Amniotic stem cell (primary cell): Measurements from ENCODE around the gene CLTB.
"Not testable (repeated sequence)": the region's sequence is repeated elsewhere in the genome, so short reads cannot be mapped to it uniquely, and the experiment has no call there.

ENCODE experiments used
- DNase-seq: peaks from one replicate; lab custom pipeline; 2025; lab: John Stamatoyannopoulos, UW

The CLTB gene, protein sequence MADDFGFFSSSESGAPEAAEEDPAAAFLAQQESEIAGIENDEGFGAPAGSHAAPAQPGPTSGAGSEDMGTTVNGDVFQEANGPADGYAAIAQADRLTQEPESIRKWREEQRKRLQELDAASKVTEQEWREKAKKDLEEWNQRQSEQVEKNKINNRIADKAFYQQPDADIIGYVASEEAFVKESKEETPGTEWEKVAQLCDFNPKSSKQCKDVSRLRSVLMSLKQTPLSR

DNA sequence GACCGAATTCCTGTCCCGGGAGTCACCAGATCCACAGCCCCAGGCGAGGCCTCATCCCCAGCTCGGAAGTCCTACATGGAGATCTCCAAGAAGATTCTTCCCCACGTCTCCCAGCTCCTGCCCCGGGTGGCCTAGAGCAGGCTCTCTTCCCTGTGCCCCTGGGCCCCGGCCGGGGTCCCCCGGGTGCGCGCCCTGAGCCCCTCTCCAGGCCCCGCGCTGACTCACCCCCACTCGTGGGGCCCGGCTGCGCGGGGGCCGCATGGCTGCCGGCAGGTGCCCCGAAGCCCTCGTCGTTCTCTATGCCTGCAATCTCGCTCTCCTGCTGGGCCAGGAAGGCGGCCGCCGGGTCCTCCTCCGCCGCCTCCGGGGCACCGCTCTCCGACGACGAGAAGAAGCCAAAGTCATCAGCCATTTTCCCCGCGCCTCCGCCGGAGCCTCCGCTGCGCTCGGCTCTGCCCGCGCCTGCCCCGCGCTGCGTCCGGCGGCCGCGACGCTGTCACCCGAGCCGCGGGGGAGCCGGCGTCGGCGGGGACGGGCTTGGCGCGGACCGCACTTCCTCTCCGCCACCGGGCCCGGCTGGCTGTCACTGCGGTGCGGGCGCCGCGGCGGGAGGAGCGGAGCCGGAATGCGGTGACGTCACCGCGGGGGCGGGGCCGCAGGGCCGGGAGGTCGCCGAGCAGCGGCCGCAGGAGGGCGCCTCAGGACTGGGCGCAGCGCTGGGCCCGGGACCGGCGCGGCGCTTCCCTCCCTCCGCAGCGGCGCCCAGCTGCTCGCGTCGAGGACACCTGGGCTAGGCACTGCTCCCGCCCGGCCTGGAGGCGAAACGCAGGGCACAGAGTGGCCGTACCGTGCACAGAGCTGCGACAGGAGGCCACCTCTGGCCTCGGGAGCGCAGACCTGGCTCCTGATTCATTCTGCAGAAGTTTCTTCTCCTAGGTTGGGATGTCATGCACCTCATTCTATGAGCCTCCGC lies at the start of gene CLTB:
CLTB (minus strand) TSS at position 588 of the 973 bp plus-strand sequence; CDS start at position 412, 176 bp downstream.
- peak; percentile 49 for DNase-seq

DNA sequence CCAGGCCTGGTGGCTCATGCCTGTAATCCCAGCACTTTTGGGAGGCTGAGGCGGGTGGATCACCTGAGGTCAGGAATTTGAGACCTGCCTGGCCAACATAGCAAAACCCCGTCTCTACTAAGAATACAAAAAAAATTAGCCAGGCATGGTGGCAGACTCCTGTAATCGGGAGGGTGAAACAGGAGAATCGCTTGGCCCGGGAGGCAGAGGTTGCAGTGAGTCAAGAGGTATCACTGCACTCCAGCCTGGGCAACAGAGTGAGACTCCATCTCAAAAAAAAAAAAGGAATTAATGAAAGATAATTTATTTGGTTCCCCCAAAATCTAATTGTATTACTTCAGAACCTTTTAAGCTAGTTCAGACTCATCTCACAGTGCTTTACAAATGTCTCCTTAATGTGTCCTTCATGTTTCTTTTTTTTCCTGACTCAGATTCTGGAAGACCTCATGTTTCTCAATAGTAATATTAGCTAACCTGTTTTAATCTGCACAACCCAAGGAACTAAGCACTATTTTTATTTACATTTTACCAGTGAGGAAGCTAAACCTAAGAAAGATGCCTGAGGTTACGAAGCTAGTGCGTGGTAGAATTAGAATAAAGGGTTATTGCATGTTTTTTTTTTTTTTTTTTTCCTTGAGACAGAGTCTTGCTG lies 46.9 kb upstream of the CLTB start:
- no peak for DNase-seq

GRCh38 chr5:176461349-176461748 lies 45.0 kb upstream of the CLTB start:
- no peak for DNase-seq

- DNase-seq, result no peak
These were observed 42.7 kb upstream of the CLTB start for GRCh38 chr5:176458904-176459561.

- no peak for DNase-seq
These were observed 38.5 kb upstream of the CLTB start for GRCh38 chr5:176454724-176455394.

GRCh38 chr5:176450077-176450476 lies 33.7 kb upstream of the CLTB start:
- DNase-seq, result no peak

- peak; percentile 98 for DNase-seq
These were observed 31.8 kb upstream of the CLTB start, which contains the start of gene FAF2 for GRCh38 chr5:176447978-176448608. Gene FAF2, plus strand, starts transcription at chr5:176448385. Its CDS starts 23 bp downstream, at chr5:176448408.

- no peak for DNase-seq
These were observed 31.2 kb upstream of the CLTB start for GRCh38 chr5:176447591-176447977.

GRCh38 chr5:176446884-176447590 lies 30.7 kb upstream of the CLTB start:
- no peak for DNase-seq

DNA sequence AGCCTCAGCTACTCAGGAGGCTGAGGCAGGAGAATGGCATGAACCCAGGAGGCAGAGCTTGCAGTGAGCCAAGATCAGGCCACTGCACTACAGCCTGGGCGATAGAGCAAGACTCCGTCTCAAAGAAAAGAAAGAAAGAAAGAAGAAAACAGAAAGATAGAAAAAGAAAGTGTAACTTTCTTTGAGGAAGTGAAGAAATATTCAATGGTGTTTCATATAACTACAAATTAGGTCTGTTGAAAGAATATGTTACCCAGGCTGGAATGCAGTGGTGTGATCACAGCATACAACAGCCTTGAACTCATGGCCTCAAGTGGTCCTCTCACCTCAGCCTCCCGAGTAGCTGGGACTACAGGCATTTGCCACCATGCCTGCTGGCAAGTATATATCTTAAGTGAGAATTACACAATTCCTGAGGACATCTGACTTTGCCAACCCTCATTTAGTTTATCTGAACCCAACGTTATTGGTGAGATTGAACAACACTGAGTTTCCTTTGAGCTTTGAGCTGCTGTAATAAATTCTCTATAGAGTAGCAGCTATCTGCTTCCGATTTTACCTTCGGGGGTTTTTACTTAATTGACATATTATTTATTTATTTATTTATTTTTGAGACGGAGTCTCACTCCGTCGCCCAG lies 29.8 kb upstream of the CLTB start:
- DNase-seq, result no peak

DNA sequence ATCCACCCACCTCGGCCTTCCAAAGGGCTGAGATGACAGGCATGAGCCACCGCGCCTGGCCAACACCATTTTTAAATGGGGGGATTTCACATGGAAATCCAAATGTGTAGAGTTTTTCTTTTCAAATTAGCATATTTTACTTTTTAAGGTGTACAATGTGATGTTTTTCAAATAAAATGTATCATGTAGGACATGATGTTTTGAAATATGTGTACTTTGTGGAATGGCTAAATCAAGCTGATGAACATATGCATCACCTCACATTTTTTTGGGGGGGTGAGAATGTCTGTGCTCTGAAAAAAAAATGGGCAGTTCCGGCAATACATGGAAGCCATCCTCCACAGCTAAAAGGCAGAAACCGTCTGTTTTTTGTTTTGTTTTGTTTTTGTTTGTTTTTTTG lies 28.4 kb upstream of the CLTB start:
- no peak for DNase-seq

- not testable (repeated sequence) for DNase-seq
These were observed 26.6 kb upstream of the CLTB start for GRCh38 chr5:176442911-176443310.

- no peak for DNase-seq
These were observed 25.6 kb upstream of the CLTB start for GRCh38 chr5:176441921-176442323.

GRCh38 chr5:176440927-176441706 lies 24.8 kb upstream of the CLTB start:
- DNase-seq, result no peak

DNA sequence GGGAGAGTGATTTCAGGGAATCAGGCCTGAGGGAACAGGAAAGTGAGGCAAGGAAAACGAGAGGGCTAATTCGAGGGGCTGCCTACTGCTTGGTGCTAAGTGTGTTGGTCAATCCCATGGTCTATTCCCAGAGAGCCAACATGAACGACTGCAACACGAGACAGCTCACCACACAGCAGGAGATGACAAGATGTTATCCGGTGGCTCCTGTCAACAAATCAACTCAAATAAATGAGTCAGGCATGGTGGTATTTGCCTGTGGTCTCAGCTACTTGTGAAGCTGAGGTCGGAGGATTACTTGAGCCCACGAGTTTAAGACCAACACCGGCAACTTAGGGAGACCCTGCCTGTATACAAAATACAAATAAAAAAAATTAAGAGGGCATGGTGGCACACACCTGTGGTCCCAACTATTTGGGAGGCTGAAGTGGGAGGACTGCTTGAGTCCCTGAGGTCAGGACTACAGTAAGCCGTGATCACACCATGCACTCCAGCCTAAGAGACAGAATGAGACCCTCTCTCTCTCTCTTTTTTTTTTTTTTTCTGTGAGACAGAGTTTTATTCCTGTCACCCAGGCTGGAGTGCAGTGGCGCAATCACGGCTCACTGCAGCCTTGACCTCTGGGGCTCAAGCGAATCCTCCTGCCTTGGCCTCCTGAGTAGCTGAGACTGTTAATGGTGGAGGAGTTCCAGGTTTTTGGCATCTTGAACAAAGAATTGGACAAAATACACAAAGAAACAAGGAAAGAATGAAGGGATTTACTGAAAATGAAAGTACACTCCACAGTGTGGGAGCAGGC lies 22.8 kb upstream of the CLTB start:
- no peak for DNase-seq

GRCh38 chr5:176436656-176437055 lies 20.3 kb upstream of the CLTB start:
- no peak for DNase-seq

DNA sequence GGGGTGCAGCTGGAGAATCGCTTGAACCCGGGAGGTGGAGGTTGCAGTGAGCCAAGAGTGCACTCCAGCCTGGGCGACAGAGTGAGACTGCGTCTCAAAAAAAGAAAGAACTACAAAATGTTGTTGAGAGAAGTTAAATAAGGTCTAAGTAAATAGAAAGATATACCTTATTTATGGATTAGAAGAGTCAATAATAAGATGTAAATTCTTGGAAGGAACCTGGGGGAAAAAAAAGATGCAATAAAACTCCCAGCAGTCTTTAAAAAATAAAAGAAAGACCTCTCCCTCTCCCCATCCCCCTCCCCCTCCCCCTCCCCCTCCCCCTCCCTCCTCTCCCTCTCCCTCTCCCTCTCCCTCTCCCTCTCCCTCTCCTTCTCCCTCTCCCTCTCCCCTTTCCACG lies 16.4 kb upstream of the CLTB start:
- DNase-seq, result no peak

- DNase-seq, result no peak
These were observed 13.6 kb upstream of the CLTB start for GRCh38 chr5:176429972-176430371.
